ENCODE measurements around the gene FAM174B. TPM values are rescaled to one million over a fixed set of nuclear protein-coding genes. Genes with fewer than 3 reads are reported as not detected.

FAM174B gene
- total RNA-seq, 1 experiment from 2014 or later = 0.30 TPM

- CTCF ChIA-PET = interaction anchor here (0.6 kb wide), 1 partner anchor 374 kb away, joined by 4 read pairs; no protein-coding TSS in a partner anchor
- Histone ChIP-seq H3K36me3 (ENCODE audit: control insufficient read depth in 1 of 2, insufficient read depth in 2 of 2, low read length in 2 of 2) (no peaks in the 10 kb centered on the region), H3K4me2 (ENCODE audit: low read length) (no peak overlapping the region), H3K27me3 (ENCODE audit: insufficient read depth, low read length) (no peaks in the 10 kb centered on the region; the same call in 1 of the 2 replicates), H3K4me1 (ENCODE audit: control insufficient read depth in 1 of 2, insufficient read depth in 2 of 2, low read length in 2 of 2) (no peaks in the 10 kb centered on the region), H2AFZ (ENCODE audit: low read depth, low read length, poor library complexity, severe bottlenecking) (no peak overlapping the region), H3K27ac (ENCODE audit: low read depth, low read length) (no peak overlapping the region), H3K4me3 (replicated peaks in 1 of 2; ENCODE audit: low read depth in 1 of 2, low read length in 2 of 2) (no peak overlapping the region), H4K20me1 (ENCODE audit: insufficient read depth) (no peaks in the 10 kb centered on the region), H3K9me2 (ENCODE audit: insufficient read depth) (no peaks in the 10 kb centered on the region), H3K79me2 (ENCODE audit: insufficient read depth, low read length) (no peaks in the 10 kb centered on the region), H3K9me3 (ENCODE audit: control insufficient read depth in 1 of 2, insufficient read depth in 1 of 2, low read depth in 1 of 2, low read length in 2 of 2) (no peaks in the 10 kb centered on the region), H3K9ac (ENCODE audit: low read length) (no peak overlapping the region)
- RAD21 ChIA-PET (ENCODE audit: low non-redundant PET in 1 of 2, low total read pairs in 2 of 2, uncharacterized antibody in 2 of 2, unreplicated experiment in 2 of 2) = no interaction called here
- no peak for DNase-seq (ENCODE audit: low read depth, low spot score)
- POLR2A ChIA-PET = no interaction called here
- intact Hi-C loops (cut with micrococcal nuclease) = no loop called here
- no peak for TF ChIP-seq RAD21 (IDR thresholded peaks at IDR 0.05; ENCODE audit: low read depth)
- TF ChIP-seq SP1 (IDR thresholded peaks at IDR 0.05; ENCODE audit: low read depth) = no peak
- TF ChIP-seq ELF1 (IDR thresholded peaks at IDR 0.05; ENCODE audit: borderline replicate concordance, low read depth) = no peak
- TF ChIP-seq POLR2AphosphoS5 (IDR thresholded peaks at IDR 0.05; ENCODE audit: low read depth, low read length) = no peak
- no peak for TF ChIP-seq EZH2 (IDR thresholded peaks at IDR 0.05)
- no peak for TF ChIP-seq ZNF274 (IDR thresholded peaks at IDR 0.05; ENCODE audit: low read depth, low read length)
- no peak for TF ChIP-seq POLR2A (IDR thresholded peaks at IDR 0.05; ENCODE audit: borderline replicate concordance, extremely low read depth, insufficient read depth, insufficient read length)
- no peak for TF ChIP-seq ZBTB33 (IDR thresholded peaks at IDR 0.05; ENCODE audit: extremely low read depth, insufficient replicate concordance, low read length)
- TF ChIP-seq YY1 (IDR thresholded peaks at IDR 0.05; ENCODE audit: extremely low read depth, insufficient replicate concordance, low read depth, low read length) = no peak
- no peak for TF ChIP-seq SRF (IDR thresholded peaks at IDR 0.05; ENCODE audit: low read depth)
- TF ChIP-seq EGR1 (IDR thresholded peaks at IDR 0.05; ENCODE audit: low read depth) = no peak
- no peak for TF ChIP-seq CEBPB (IDR thresholded peaks at IDR 0.05; ENCODE audit: low read depth)
- no peak for TF ChIP-seq JUND (IDR thresholded peaks at IDR 0.05)
- no peak for TF ChIP-seq SIN3A (IDR thresholded peaks at IDR 0.05; ENCODE audit: low read depth)
- TF ChIP-seq REST (IDR thresholded peaks at IDR 0.05; ENCODE audit: low read depth) = no peak
- TF ChIP-seq CBX3 (IDR thresholded peaks at IDR 0.05; ENCODE audit: low read depth) = no peak
- no peak for TF ChIP-seq ATF3 (IDR thresholded peaks at IDR 0.05)
- no peak for ATAC-seq
- BruUV-seq (replicated peaks) = no TSS peak
Observed at GRCh38 chr15:92652576-92652966, 3.0 kb downstream of the FAM174B start.

Measured in HCT116 (cell line).